UCSD-AML1 (cell line): ENCODE data around the gene UBE2QL1.

Experiments used
- DNase-seq: peaks from one replicate; lab custom pipeline; 2025; ENCODE audit not compliant: unreplicated experiment; lab: John Stamatoyannopoulos, UW

Gene UBE2QL1

DNA sequence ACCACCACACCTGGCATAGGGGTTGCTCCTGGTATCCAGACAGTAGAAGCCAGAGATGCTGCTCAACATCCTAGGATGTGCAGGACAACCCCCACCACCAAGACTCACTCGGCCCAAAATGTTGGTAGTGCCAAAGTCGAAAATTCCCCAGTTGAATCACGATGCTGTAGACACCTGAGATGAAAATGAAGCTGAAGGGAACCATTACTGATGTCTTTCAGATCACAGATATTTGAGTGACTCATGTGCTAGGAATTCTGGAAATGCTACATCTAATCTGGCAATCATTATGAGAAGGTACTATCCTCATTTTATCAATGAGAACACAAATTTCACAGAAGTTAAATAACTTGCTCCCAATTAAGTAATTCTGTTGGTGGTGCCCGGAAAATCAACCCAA, 21.0 kb upstream of the UBE2QL1 start:
- DNase-seq = no peak

DNA sequence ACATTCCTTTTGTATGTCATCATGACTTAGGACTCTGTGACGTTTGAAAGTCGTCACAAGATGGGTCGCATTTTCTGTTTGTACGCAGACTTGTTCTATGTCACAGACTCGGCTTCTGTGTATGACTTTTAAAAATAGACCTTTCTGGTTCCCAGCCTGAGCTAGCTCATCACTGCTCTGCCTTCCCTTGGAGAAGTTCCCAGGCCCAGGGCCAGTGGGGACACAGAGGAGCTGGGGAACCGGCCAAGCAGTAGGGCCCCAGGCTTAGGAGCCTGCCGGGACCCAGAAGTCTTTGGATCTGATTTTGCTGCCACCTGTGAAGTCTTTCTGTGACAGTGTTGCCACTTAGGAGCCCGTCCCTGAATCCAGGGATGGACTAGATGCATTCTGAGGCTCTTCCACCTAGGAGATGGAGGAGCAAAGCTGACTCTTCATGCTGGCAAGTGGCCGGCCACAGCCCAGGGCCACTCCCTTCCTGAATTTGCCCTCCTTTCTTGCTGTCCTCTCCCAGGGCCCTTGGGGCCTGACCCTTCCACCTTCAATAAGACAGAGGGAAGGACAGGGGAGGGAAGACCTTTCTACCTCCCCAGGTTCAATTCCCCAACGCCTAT, 18.1 kb upstream of the UBE2QL1 start:
- DNase-seq = no peak

DNA sequence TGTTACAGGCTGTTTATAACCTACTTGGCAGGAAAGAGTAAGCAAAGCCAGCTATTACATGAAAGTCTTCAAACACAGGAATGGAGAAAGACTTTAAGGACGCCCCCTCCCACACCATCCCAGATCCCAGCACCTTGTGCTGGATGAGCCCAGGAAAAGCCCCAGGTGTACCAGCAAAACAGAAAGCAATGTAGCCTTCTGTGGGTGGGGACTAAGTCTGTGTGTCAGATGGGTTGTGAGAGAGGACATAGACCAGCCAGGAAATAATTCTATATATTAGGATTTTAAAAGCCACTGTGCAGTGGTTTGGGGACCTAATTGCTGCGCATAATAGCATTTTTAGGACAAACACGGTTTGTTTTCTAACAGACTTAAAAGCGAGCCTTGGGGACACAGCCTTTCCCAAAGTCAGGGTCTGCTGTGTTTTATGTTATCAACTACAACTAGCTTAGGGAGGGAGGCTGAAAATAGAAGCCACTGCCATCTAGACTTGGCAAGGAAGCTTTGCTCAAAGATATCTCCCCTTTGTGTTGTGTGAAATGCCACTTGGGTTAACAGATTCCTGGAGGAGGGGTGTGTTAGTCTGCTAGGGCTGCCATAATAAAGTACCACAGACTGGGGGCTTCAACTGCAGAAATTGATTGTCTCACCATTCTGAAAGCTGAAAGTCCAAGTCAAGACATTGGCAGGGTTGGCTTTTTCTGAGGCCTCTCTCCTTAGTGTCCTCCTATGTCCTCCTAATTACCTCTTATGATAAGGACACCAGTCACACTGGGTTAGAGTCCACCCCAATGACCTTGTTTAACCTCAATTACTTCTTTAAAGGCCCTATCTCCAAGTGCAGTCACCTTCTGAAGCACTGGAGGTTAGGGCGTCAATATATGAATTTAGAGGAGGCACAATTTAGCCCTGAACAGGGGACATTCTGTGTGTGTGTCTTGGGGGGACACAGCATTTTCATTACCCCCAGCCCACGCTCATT, 17.2 kb upstream of the UBE2QL1 start:
- no peak for DNase-seq

DNA sequence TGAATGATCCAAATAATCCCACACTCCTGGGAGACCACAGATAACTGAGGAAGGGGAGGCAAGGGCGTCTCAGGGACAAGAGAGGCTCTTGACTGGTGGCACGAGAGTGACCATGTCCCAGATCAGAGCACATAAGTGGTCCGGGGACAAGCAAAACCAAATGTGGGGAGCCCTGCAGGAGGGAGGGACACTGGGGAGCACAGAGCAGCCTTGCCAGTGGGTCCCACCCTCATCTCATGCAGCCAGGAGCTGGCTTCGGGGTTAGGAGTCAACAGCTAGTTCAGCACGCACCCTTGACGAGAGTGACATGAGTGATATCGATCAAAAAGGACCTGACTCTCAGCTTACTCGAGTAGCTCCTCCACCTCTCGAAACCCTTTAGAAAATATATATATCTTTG, 16.5 kb upstream of the UBE2QL1 start:
- DNase-seq = no peak

DNA sequence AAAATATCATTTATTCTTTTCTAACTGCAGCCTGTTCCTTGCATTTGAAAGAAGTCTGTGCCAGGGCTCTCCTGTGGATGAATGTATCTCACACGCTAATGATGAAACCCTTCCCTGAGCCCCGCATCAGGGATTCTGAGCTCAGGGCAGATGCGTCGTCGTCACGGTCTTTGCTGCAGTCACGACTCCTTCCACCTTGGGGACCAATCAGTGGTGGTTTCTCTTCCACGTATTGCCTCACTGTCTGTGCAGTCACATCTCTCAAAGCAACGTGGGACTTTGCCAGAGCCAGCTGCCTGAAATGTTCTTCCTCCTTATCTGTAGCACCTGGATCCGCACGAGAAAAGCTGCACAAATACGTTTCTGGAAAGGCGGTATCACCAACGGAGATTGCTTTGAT, 13.9 kb upstream of the UBE2QL1 start:
- no peak for DNase-seq

DNA sequence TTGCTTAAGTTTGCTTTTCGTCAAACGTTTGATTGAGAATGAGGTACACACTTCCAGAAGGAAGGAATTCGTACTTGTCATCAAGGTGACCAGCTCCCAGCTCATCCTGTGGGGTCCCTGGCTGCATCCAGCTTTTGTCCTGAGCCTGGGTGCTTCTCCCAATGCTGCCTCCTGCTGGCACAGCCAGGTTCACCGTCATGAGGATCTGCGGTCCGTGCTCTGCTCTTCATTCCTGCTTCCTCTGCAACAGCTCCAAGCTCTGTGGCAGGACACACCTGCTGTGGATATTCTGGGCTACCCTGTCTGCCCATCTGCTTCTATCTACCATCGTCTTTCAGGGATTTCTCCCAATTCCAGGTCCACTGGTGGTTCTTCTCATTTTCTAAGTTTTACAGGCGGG, 13.3 kb upstream of the UBE2QL1 start:
- DNase-seq = peak; percentile 30

DNA sequence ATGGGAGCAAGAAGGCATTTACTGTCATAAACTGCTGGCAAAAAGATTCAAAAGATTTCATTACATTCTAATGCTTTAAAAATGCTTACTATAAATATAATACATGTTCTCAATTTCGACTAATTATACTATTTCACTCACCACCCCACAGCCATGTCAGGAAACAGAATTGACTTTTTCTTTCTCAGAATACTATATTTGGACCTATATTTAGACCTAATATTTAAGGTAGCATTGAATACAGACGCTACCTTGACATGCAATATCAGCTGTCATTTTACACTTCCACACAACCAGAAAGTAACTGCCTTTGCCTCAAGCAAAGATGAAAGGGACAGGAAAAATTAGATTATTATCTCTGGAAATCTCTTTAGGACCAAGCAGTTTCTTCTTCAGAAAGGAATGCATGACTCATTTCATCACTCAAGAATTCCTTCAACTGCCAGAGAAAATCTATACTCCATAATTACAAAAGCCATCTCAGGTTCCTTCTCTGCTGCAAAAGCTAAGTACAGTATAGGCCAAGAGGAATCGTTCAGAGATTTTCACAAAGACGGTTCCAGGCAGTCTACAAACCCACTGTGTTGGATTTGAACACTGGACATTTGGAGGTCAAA, 11.8 kb upstream of the UBE2QL1 start:
- no peak for DNase-seq

DNA sequence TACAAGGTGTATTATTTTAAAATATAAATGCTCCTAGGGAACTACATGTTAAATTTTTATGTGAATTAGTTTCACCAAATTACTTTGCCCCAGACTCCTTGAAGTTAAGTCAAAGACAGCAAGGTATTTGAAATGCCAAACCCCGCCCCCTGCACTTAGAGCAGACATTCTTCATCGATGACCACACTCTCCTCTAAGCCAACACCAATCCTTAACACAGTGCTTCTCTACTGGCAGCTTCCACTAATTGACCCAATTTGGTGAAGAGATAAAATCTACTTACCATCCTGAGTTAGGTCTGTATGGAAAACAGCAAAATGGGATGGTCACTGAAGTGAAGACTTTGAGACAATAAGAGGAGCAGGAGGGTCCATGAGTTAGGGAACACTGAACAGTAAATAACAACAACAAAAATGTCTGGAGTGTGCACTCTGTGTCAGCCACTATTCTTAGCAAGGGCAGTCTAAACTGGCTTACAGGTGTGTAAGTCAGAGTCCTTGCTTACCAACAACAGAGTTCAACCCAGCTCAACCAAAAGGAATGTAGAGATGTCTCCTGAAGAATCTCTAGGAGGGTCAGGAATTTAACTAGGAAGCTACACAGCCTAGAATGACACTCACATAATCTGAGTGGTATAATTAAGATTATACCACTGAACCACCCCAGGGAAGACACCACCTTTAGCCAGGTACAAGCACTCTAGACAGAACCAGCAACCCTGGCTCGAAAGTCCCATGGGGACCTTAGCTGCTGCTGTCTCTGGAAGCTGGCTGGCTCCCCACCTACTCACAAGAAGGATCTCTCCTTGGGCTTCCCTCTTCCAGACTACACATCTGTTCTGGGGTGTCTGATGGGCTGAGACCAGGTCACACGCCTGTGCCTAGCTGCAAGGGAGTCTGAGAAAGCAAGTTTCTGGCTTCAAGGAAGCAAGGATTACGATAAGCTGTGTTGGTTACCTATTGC, 8.8 kb upstream of the UBE2QL1 start:
- no peak for DNase-seq

DNA sequence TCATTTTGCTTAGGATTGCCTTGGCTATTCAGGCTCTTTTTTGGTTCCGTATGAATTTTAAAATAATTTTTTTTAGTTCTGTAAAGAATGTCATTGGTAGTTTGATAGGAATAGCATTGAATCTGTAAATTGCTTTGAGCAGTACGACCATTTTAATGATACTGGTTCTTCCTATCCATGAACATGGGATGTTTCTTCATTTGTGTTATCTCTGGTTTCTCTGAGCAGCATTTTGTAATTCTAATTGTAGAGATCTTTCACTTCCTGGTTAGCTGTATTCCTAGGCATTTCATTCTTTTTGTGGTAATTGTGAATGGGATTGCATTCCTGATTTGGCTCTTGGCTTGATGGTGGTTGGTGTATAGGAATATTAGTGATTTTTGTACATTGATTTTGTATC, 6.3 kb upstream of the UBE2QL1 start:
- no peak for DNase-seq

DNA sequence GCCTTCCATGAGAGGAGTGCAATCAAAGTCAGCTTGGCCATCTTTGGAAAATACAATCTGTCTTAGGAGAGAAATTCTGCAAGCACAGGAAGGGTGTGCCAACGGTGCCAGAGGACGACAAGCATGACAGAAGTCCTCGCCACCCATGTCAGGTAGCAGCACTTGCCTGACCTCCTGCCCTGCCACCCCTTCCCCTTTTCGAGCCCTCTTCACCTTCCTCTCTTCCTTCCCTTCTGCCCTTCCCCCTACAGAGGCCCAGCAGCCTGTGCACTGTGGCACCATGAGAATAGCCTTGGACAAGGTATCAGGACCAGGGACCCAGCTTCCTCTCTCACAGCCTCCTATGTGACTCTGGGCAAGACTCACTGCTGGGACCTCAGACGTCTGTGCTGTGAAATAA, 5.3 kb upstream of the UBE2QL1 start:
- no peak for DNase-seq

DNA sequence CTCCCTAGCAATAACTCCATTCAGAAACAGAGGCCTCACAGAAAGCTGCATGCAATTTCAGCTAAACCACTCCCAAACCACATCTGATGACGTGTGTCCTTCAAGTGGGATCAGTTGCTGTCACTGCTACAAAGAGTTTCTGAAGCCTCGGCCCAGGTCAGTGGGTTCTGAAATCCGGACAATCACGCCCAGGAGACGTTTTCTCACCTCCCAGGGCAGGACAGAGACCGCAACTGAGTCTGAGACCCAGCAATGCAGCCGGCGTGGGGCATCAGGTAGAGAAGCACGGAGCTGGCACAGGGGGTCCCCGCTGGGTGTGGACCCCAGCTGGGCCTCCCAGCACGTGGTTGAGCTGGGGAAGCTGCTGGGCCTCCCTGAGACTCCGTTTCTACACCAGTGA, 2.6 kb upstream of the UBE2QL1 start:
- DNase-seq = no peak

DNA sequence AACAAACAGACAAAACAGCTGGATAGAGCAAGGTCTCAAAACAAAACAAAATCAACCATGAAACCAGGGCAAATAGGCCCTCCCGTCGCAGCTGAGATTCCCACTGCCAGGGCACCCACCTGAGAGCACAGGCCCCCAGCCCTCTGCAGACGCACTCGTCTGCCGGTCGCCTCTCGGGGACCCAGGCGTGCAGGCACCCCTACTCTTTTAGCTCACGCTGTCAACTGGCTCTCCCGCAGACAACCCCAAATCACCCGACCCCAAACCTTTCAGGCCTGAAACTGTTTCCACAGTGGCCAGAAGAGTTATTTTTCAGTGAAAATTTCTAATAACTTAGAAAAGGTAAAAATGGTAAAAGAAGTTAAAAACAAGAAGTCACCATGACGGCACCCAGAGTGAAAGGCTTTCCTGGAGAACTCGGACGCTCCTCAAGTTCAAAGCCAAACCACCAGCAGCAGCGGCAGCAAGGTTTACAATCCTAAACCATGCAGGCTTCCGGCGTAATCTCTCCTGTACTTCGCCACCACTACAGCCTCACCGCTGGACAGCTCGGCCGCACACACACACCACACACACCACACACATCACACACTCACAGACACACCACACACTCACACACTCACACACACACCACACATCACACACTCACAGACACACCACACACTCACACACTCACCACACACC, 1.9 kb upstream of the UBE2QL1 start:
- DNase-seq = no peak

DNA sequence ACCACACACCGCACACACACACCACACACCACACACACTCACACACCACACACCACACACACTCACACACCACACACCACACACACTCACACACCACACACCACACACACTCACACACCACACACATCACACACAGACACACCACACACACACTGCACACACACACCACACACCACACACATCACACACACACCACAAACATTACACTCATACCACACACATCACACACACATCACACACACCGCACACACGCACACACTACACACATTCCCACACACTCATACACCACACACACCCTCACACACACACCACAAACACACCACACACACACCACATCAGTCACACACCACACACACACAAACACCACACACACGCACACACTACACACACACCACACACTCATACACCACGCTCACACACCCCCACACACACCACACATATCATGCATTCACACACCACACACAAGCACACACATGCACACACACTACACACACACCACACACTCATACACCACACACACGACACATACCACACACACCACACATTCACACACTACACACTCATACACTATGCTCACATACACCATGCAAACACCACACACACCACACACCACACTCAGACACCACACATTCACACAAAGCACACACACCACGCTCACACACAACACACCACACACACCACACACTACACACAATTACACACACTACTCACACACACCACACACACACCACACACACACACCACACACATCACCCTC, 1.1 kb upstream of the UBE2QL1 start:
- no peak for DNase-seq

DNA sequence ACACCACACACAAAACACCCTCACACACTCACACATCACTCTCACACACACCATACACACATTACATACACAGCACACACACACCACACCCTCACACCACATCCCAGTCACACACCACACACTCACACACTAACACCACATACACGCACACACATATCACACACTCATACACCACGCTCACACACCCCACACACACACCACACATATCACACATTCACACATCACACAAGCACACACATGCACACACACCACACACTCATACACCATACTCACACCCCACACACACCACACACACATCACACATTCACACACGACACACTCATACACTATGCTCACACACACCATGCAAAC, 543 bp upstream of the UBE2QL1 start:
- DNase-seq = no peak

DNA sequence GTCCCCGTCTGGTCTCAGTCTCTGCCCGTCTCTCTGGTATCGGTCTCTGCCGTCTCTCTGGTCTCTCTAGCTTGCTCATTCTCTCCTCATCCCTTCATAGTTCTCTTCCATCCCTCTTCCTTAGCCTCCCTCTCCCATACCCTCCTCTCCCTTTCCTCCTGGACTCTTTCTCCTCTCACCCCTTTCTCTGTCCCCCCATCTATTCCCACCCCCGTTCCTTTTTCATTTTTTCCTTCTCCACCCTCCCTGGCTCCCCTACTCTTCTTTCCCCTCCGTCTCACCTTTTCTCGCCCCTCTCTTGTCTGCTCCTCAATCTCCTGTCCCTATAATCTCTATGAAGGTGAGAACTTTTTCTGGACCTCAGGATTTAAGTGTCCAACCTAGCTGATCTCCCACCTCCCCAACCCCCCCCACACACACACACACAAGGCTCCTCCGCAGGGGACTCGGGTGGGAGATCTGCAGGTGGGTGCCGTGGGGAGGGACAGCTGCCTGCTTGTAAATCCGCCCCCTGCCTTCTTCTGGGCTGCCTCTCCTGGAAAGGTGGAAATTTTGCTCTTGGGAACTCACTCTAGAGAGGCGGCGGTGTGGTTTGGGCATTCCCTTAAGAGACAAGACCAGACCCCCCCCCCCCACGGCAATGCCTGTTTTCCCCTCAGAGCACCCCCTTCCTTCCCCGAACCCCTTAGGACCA, 953 bp downstream of the UBE2QL1 start:
- DNase-seq = no peak

DNA sequence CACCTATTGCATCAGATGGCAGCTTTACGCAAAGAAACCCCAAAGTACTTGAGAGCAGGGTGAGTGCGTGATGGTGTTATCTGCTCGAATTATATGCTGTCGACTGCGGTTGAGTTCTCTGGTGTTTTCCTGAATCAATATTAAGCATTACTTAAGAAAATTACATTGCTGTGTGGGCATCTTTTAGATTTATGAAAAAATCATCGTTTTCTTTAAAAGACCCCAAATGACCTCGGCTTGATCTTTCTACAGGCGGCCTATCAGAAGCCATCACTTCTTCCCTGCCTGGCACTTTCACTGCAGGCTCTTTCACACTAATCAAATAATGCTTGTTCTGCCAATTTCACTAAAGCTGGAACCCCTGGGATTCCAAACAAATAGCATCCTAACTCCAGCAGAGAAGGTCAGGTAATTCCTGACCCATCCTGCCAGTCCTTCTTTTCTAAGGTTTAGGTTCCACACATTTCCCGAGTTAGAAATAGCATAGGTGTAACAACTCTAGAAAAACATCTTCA, 1.7 kb downstream of the UBE2QL1 start:
- no peak for DNase-seq

DNA sequence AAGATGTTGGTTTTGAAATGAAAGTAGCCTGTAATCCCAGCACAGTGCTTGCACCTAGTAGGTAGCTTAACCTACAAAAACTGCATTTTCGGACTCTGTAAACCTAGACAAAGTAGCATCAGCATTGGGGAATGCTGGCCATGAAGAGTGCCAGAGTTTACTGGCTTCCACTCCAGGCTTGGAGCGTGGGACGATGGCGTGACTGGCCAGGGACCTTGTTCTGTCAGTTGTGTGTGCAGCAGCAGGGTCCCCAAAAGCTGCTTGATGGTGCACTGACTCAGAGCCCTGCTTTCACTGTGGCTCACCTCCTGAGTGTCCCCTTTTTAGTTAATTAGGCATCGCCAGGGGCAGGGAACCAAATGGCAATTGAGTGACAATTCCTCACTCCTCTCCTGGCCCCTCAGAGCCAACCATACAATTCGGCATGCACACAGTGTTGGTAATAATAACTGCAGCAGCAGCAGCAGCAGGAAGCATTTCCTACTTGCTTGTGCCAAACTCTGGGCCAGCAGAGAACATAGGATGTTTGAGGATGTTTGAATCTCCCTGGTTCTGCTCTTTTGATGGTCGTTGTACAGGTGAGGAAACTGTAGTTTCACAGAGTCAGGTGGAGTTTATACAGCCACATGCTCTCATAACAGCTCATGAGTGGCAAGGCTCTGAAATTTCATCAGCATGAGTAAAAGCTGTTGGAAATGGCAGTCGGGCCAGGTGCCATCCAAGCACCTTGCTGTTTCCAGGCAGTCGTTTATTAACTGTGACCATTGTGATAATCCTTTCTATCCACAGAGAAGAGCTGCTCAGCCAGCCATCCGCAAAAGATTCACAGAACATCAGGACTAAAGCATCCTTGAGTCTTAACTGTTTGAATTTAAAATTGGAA, 4.2 kb downstream of the UBE2QL1 start:
- no peak for DNase-seq
